Prostate gland (tissue), 2 donors: ENCODE data around the gene VEGFB.

Source experiments
- CTCF ChIP-seq, 4 experiments: fragments of 200-600 bp in 2 of 4; fragments of 450-650 bp in 2 of 4; sonication (generic) in 2 of 4; IDR thresholded peaks; 1 replicate in 3 of 4; 2 replicates in 1 of 4; pipeline ENCODE4 v1.5.1; 2016 to 2019; ENCODE audit warnings: antibody characterized with exemption in 4 of 4, mild to moderate bottlenecking in 2 of 4, moderate library complexity in 2 of 4
- POLR2A ChIP-seq: fragments of 450-650 bp; IDR thresholded peaks from one replicate; pipeline ENCODE4 v1.6.1; 2016; ENCODE audit warnings: antibody characterized with exemption, mild to moderate bottlenecking
- POLR2AphosphoS5 ChIP-seq: sonication (generic); formaldehyde crosslinking; IDR thresholded peaks from one replicate; pipeline ENCODE4 v1.6.1; 2017; ENCODE audit warnings: antibody characterized with exemption

GRCh38 chr11:64232967-64233315, 1.4 kb upstream of the VEGFB start:
- TF ChIP-seq CTCF (IDR thresholded peaks at IDR 0.05) (no peak), POLR2AphosphoS5 (no peak), POLR2A (no peak)
